HEK293 (cell line): ENCODE data around the gene WWTR1.

Source experiments
- CTCF ChIA-PET: fragments of 350-600 bp; formaldehyde crosslinking; extraction: SDS; loops from one replicate; lab custom pipeline; 2021; ENCODE audit warnings: antibody characterized with exemption; lab: Yijun Ruan, JAX
- POLR2A ChIA-PET: fragments of 300-600 bp; formaldehyde crosslinking; extraction: SDS; loops from one replicate; lab custom pipeline; 2020; ENCODE audit warnings: antibody characterized with exemption, inconsistent platforms; lab: Yijun Ruan, JAX
- H3K27ac ChIP-seq: fragments of 200-500 bp; sonication (Bioruptor generic); 2 replicates; pipeline ENCODE4 v1.5.1; 2014; ENCODE audit warnings: low read depth, low read length, control low read depth, inconsistent platforms; ENCODE audit errors: extremely low read depth
- H3K36me3 ChIP-seq, 2 experiments: fragments of 200-500 bp in 1 of 2; sonication (Bioruptor generic) in 1 of 2; 1 replicate in 1 of 2; 2 replicates in 1 of 2; pipeline ENCODE4 v1.5.1; 2014 to 2017; ENCODE audit warnings: inconsistent platforms in 2 of 2, low read length in 2 of 2; ENCODE audit not compliant: control insufficient read depth in 2 of 2, insufficient read depth in 1 of 2
- H3K4me1 ChIP-seq: fragments of 200-500 bp; sonication (Bioruptor generic); 2 replicates; pipeline ENCODE4 v1.5.1; 2014; ENCODE audit warnings: mild to moderate bottlenecking, low read length, inconsistent platforms; ENCODE audit not compliant: control insufficient read depth, insufficient read depth
- H3K4me3 ChIP-seq: 2 replicates; pipeline ENCODE4 v1.5.1; 2011; ENCODE audit warnings: low read depth, mild to moderate bottlenecking, control low read depth, low read length, moderate library complexity
- H3K9me3 ChIP-seq: fragments of 200-500 bp; sonication (Bioruptor generic); 2 replicates; pipeline ENCODE4 v1.5.1; 2014; ENCODE audit warnings: low read depth, low read length, inconsistent platforms; ENCODE audit not compliant: control insufficient read depth, insufficient read depth
- BCL11A ChIP-seq: fragments of 450-650 bp; formaldehyde crosslinking; IDR thresholded peaks from 2 replicates; pipeline ENCODE4 v1.5.1; 2016; ENCODE audit warnings: low read depth, missing biosample characterization, missing genetic modification characterization
- GFI1B ChIP-seq: fragments of 450-650 bp; formaldehyde crosslinking; IDR thresholded peaks from 2 replicates; pipeline ENCODE4 v1.5.1; 2016; ENCODE audit warnings: missing biosample characterization, missing genetic modification characterization
- HOXA7 ChIP-seq: sonication (generic); formaldehyde crosslinking; IDR thresholded peaks from 2 replicates; pipeline ENCODE4 v1.8.1; 2022; ENCODE audit warnings: missing genetic modification reagents, borderline replicate concordance
- RBAK ChIP-seq: fragments of 450-650 bp; formaldehyde crosslinking; IDR thresholded peaks from 2 replicates; pipeline ENCODE4 v1.5.1; 2016; ENCODE audit warnings: missing biosample characterization, missing genetic modification characterization
- SCRT1 ChIP-seq: fragments of 450-650 bp; formaldehyde crosslinking; IDR thresholded peaks from 2 replicates; pipeline ENCODE4 v1.5.1; 2016; ENCODE audit warnings: missing biosample characterization, missing genetic modification characterization, borderline replicate concordance
- YY2 ChIP-seq: fragments of 450-650 bp; formaldehyde crosslinking; IDR thresholded peaks from 2 replicates; pipeline ENCODE4 v1.5.1; 2016; ENCODE audit warnings: missing biosample characterization, missing genetic modification characterization
- ZBTB1 ChIP-seq: fragments of 450-650 bp; formaldehyde crosslinking; IDR thresholded peaks from 2 replicates; pipeline ENCODE4 v1.5.1; 2016; ENCODE audit warnings: missing biosample characterization, missing genetic modification characterization
- ZNF121 ChIP-seq: fragments of 450-650 bp; formaldehyde crosslinking; IDR thresholded peaks from 2 replicates; pipeline ENCODE4 v1.5.1; 2016; ENCODE audit warnings: missing biosample characterization, missing genetic modification characterization
- ZNF174 ChIP-seq: fragments of 450-650 bp; formaldehyde crosslinking; IDR thresholded peaks from 2 replicates; pipeline ENCODE4 v1.5.0; 2017; ENCODE audit warnings: missing biosample characterization, mild to moderate bottlenecking, missing genetic modification characterization
- ZNF175 ChIP-seq: fragments of 450-650 bp; formaldehyde crosslinking; IDR thresholded peaks from 2 replicates; pipeline ENCODE4 v1.5.1; 2016; ENCODE audit warnings: missing biosample characterization, missing genetic modification characterization
- ZNF223 ChIP-seq: fragments of 450-650 bp; formaldehyde crosslinking; IDR thresholded peaks from 2 replicates; pipeline ENCODE4 v1.5.1; 2016; ENCODE audit warnings: missing biosample characterization, missing genetic modification characterization
- ZNF473 ChIP-seq: fragments of 450-650 bp; formaldehyde crosslinking; IDR thresholded peaks from 2 replicates; pipeline ENCODE4 v1.5.1; 2017; ENCODE audit warnings: missing biosample characterization, missing genetic modification characterization
- ZNF585B ChIP-seq: fragments of 450-650 bp; formaldehyde crosslinking; IDR thresholded peaks from 2 replicates; pipeline ENCODE4 v1.5.1; 2016; ENCODE audit warnings: missing biosample characterization, missing genetic modification characterization
- ZNF670 ChIP-seq: fragments of 450-650 bp; formaldehyde crosslinking; IDR thresholded peaks from 2 replicates; pipeline ENCODE4 v1.5.1; 2016; ENCODE audit warnings: missing biosample characterization, missing genetic modification characterization, low read depth
- ZNF707 ChIP-seq: fragments of 450-650 bp; formaldehyde crosslinking; IDR thresholded peaks from 2 replicates; pipeline ENCODE4 v1.5.1; 2016; ENCODE audit warnings: missing biosample characterization, missing genetic modification characterization
- ZNF776 ChIP-seq: fragments of 450-650 bp; formaldehyde crosslinking; IDR thresholded peaks from 2 replicates; pipeline ENCODE4 v1.5.0; 2017; ENCODE audit warnings: missing biosample characterization, missing genetic modification characterization, borderline replicate concordance
- TF ChIP-seq, protein P1 (sequence below): fragments of 450-650 bp; formaldehyde crosslinking; IDR thresholded peaks from 2 replicates; pipeline ENCODE4 v1.5.0; 2017; ENCODE audit warnings: missing biosample characterization, missing genetic modification characterization, borderline replicate concordance
- TF ChIP-seq, protein P2 (sequence below): fragments of 450-650 bp; formaldehyde crosslinking; IDR thresholded peaks from 2 replicates; pipeline ENCODE4 v1.5.1; 2017; ENCODE audit warnings: missing biosample characterization, mild to moderate bottlenecking, missing genetic modification characterization, moderate library complexity
- TF ChIP-seq, protein P3 (sequence below): fragments of 450-650 bp; formaldehyde crosslinking; IDR thresholded peaks from 2 replicates; pipeline ENCODE4 v1.5.1; 2016; ENCODE audit warnings: missing biosample characterization, missing genetic modification characterization, low read depth

The WWTR1 gene

DNA sequence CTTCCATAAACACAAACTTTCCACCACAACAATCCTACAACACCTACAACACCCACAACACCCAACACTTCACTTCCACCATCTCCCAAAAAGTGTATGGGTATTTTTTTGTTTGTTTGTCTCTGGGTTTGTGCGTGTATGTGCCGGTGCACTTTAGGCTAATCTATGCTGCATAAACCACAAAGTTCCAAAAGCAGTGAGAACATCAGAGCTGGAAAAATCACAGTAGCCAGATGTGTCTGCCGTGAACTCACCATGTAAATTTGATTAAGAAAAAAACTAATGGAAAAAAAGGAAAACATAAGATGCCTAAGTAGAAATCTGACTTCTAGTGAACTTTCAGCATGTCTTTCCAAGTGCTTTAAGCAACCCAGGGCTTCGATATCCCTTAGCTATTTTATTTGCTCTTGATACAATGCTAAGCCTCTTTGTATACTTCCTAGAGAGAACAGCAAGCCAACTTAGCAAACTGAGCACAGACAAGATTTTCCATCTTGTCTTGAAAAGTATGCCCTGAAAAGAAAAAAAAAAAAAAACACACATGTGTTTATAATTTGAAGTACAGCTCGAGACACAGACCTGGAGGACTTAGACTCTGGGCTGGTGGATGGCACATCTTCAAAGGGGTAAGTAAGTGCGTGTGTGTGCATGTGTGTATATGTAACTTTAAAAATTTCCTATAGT is 91.4 kb downstream of the WWTR1 start (continued):
- TF ChIP-seq ZNF473 (tag by site-specific recombination) (no peak), YY2 (tag by site-specific recombination) (no peak), ZNF174 (no peak), ZNF223 (no peak), ZBTB1 (tag by site-specific recombination) (no peak)
- TF ChIP-seq, all 188 proteins: peak for 0

DNA sequence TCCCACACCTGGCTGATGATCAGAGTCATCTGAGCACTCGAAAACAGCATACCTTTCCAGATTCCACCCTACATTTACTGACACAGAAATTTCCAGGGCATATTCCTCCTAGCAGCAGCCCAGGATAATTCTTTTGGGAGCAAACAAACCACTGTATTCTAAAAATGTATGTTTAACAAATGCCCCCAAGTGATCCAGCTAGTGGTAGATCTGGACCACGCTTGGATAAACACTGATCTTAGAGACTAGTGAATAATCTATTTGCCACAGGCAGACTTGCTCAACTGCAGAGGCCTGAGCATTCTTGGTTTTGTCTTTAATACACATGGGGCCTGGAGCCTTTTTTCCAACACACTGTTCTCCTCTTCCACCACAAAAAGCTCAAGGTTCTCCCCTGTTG is 93.7 kb downstream of the WWTR1 start:
- Histone ChIP-seq H3K9me3 (no peaks in the 10 kb centered on the region), H3K4me3 (no peak overlapping the region), H3K36me3 (no peaks in the 10 kb centered on the region), H3K4me1 (no peaks in the 10 kb centered on the region), H3K27ac (no peak overlapping the region)
- no peak for TF ChIP-seq GFI1B (tag by site-specific recombination)
- no peak for TF ChIP-seq HOXA7 (CRISPR knock-in tag)
- TF ChIP-seq, protein P1, sequence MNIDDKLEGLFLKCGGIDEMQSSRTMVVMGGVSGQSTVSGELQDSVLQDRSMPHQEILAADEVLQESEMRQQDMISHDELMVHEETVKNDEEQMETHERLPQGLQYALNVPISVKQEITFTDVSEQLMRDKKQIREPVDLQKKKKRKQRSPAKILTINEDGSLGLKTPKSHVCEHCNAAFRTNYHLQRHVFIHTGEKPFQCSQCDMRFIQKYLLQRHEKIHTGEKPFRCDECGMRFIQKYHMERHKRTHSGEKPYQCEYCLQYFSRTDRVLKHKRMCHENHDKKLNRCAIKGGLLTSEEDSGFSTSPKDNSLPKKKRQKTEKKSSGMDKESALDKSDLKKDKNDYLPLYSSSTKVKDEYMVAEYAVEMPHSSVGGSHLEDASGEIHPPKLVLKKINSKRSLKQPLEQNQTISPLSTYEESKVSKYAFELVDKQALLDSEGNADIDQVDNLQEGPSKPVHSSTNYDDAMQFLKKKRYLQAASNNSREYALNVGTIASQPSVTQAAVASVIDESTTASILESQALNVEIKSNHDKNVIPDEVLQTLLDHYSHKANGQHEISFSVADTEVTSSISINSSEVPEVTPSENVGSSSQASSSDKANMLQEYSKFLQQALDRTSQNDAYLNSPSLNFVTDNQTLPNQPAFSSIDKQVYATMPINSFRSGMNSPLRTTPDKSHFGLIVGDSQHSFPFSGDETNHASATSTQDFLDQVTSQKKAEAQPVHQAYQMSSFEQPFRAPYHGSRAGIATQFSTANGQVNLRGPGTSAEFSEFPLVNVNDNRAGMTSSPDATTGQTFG, result no peak
- TF ChIP-seq ZNF175 (tag by site-specific recombination), result no peak
- no peak for TF ChIP-seq ZNF670
- TF ChIP-seq BCL11A (tag by site-specific recombination), result no peak
- TF ChIP-seq, protein P2, sequence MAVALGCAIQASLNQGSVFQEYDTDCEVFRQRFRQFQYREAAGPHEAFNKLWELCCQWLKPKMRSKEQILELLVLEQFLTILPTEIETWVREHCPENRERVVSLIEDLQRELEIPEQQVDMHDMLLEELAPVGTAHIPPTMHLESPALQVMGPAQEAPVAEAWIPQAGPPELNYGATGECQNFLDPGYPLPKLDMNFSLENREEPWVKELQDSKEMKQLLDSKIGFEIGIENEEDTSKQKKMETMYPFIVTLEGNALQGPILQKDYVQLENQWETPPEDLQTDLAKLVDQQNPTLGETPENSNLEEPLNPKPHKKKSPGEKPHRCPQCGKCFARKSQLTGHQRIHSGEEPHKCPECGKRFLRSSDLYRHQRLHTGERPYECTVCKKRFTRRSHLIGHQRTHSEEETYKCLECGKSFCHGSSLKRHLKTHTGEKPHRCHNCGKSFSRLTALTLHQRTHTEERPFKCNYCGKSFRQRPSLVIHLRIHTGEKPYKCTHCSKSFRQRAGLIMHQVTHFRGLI (tag by site-specific recombination), result no peak
- TF ChIP-seq ZNF776 (tag by site-specific recombination), result no peak
- CTCF ChIA-PET, result no interaction called here
- POLR2A ChIA-PET, result no interaction called here

GRCh38 chr3:149563114-149563513 is 94.7 kb downstream of the WWTR1 start:
- TF ChIP-seq ZNF121 (tag by site-specific recombination) (no peak), ZNF707 (tag by site-specific recombination) (no peak), RBAK (no peak), SCRT1 (no peak), ZNF585B (no peak), GFI1B (tag by site-specific recombination) (no peak)
- TF ChIP-seq, protein P3, sequence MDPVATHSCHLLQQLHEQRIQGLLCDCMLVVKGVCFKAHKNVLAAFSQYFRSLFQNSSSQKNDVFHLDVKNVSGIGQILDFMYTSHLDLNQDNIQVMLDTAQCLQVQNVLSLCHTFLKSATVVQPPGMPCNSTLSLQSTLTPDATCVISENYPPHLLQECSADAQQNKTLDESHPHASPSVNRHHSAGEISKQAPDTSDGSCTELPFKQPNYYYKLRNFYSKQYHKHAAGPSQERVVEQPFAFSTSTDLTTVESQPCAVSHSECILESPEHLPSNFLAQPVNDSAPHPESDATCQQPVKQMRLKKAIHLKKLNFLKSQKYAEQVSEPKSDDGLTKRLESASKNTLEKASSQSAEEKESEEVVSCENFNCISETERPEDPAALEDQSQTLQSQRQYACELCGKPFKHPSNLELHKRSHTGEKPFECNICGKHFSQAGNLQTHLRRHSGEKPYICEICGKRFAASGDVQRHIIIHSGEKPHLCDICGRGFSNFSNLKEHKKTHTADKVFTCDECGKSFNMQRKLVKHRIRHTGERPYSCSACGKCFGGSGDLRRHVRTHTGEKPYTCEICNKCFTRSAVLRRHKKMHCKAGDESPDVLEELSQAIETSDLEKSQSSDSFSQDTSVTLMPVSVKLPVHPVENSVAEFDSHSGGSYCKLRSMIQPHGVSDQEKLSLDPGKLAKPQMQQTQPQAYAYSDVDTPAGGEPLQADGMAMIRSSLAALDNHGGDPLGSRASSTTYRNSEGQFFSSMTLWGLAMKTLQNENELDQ (tag by site-specific recombination), result no peak
- TF ChIP-seq, protein P1, result no peak
- H3K27ac ChIP-seq, result no peak overlapping the region
- H3K9me3 ChIP-seq, result no peaks in the 10 kb centered on the region
- no peaks in the 10 kb centered on the region for H3K4me1 ChIP-seq
- POLR2A ChIA-PET, result no interaction called here
- no peaks in the 10 kb centered on the region for H3K36me3 ChIP-seq
- H3K4me3 ChIP-seq, result no peak overlapping the region
- CTCF ChIA-PET, result no interaction called here
